SKM-1 (cell line): ENCODE data around the gene PABPN1.
"Not testable (repeated sequence)": the region's sequence is repeated elsewhere in the genome, so short reads cannot be mapped to it uniquely, and the experiment has no call there.

ENCODE experiments used
- DNase-seq: peaks from one replicate; lab custom pipeline; 2025; ENCODE audit not compliant: unreplicated experiment; lab: John Stamatoyannopoulos, UW

PABPN1 gene

GRCh38 chr14:23320584-23321571 is at the start of gene PABPN1:
Gene PABPN1 (plus strand): TSS chr14:23321457. CDS start chr14:23321470, 13 bp downstream.
- DNase-seq = peak; percentile 87

GRCh38 chr14:23275412-23275811 is 45.8 kb upstream of the PABPN1 start:
- no peak for DNase-seq

- no peak for DNase-seq
Observed at GRCh38 chr14:23277189-23277588, 44.1 kb upstream of the PABPN1 start.

- not testable (repeated sequence) for DNase-seq
Observed at GRCh38 chr14:23277928-23278327, 43.3 kb upstream of the PABPN1 start.

- DNase-seq = no peak
Observed at GRCh38 chr14:23281247-23281646, 40.0 kb upstream of the PABPN1 start.

- DNase-seq = no peak
Observed at GRCh38 chr14:23284654-23285529, 36.4 kb upstream of the PABPN1 start.

- no peak for DNase-seq
Observed at GRCh38 chr14:23285530-23286019, 35.7 kb upstream of the PABPN1 start.

GRCh38 chr14:23286020-23286901 is 35.0 kb upstream of the PABPN1 start, which contains the start of gene HOMEZ:
Gene HOMEZ (minus strand): TSS chr14:23286132. CDS start chr14:23285952, 180 bp downstream.
- peak; percentile 22 for DNase-seq

- no peak for DNase-seq
Observed at GRCh38 chr14:23286902-23287479, 34.3 kb upstream of the PABPN1 start.

GRCh38 chr14:23294734-23295561 is 26.3 kb upstream of the PABPN1 start:
- DNase-seq = peak; percentile 19

- no peak for DNase-seq
Observed at GRCh38 chr14:23296012-23296777, 25.1 kb upstream of the PABPN1 start.

- DNase-seq = no peak
Observed at GRCh38 chr14:23297096-23297495, 24.2 kb upstream of the PABPN1 start.

- DNase-seq = no peak
Observed at GRCh38 chr14:23297611-23298277, 23.5 kb upstream of the PABPN1 start.

- no peak for DNase-seq
Observed at GRCh38 chr14:23299211-23299957, 21.9 kb upstream of the PABPN1 start.

GRCh38 chr14:23299986-23300686 is 21.1 kb upstream of the PABPN1 start:
- DNase-seq = no peak

GRCh38 chr14:23300687-23301223 is 20.5 kb upstream of the PABPN1 start:
- no peak for DNase-seq
